Neural crest cell (in vitro differentiated cells): ENCODE results near the gene ZFYVE9. TPM values are rescaled to one million over a fixed set of nuclear protein-coding genes. Genes with fewer than 3 reads are reported as not detected.

Experiments used
- DNase-seq: peaks from one replicate; pipeline ENCODE4 v3.0.0; 2021; ENCODE audit warnings: low read depth, mixed read lengths, low spot score
- H3K27ac Mint-ChIP-seq: one replicate; pipeline ENCODE4 v1.8.0; 2021; ENCODE audit warnings: mild to moderate bottlenecking, mixed read lengths; ENCODE audit not compliant: unreplicated experiment
- H3K27me3 Mint-ChIP-seq: 2 replicates; pipeline ENCODE4 v1.8.0; 2021; ENCODE audit warnings: low read depth, mild to moderate bottlenecking, mixed read lengths
- H3K36me3 Mint-ChIP-seq: 2 replicates; pipeline ENCODE4 v1.8.0; 2021; ENCODE audit warnings: low read depth, mild to moderate bottlenecking, mixed read lengths
- H3K4me1 Mint-ChIP-seq: 2 replicates; pipeline ENCODE4 v1.8.0; 2021; ENCODE audit warnings: mixed read lengths
- H3K4me3 Mint-ChIP-seq: one replicate; pipeline ENCODE4 v1.8.0; 2021; ENCODE audit warnings: mild to moderate bottlenecking, mixed read lengths
- H3K9me3 Mint-ChIP-seq: 2 replicates; pipeline ENCODE4 v1.8.0; 2021; ENCODE audit warnings: mixed read lengths
- total RNA-seq: library from RNA; stranded (reverse); gene quantifications from 2 replicates; pipeline ENCODE4 v1.2.1, GENCODE V29; 2021
- TF ChIP-seq, protein P1 (sequence below): fragments of 200-600 bp; sonication (generic); conservative IDR thresholded peaks from 2 replicates; pipeline ENCODE4 v1.5.0; 2021; ENCODE audit warnings: antibody characterized with exemption, mild to moderate bottlenecking

The ZFYVE9 gene
- total RNA-seq, 1 donor from 2014 or later = 29.7 TPM

DNA sequence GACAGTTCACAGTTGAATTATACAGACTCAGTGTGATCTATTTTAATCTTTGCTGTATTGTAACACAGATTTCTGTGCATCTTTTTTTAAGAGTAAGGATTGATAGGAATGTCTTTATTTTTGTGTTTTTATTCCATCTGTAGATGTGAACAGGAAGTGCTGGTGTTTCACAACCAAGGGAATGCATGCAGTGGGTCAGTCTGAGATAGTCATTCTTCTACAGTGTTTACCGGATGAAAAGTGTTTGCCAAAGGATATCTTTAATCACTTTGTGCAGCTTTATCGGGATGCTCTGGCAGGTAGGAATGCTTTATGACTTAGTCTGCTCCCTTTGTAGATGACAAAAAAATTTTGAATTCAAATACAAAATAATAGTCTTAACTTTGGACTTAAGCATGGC, 139.6 kb downstream of the ZFYVE9 start:
- Mint-ChIP-seq H3K4me1 (no peaks in the 10 kb centered on the region), H3K27ac (no peak overlapping the region), H3K27me3 (no peaks in the 10 kb centered on the region), H3K36me3 (no peaks in the 10 kb centered on the region), H3K4me3 (no peak overlapping the region), H3K9me3 (no peaks in the 10 kb centered on the region)
- DNase-seq = no peak
- TF ChIP-seq, protein P1, sequence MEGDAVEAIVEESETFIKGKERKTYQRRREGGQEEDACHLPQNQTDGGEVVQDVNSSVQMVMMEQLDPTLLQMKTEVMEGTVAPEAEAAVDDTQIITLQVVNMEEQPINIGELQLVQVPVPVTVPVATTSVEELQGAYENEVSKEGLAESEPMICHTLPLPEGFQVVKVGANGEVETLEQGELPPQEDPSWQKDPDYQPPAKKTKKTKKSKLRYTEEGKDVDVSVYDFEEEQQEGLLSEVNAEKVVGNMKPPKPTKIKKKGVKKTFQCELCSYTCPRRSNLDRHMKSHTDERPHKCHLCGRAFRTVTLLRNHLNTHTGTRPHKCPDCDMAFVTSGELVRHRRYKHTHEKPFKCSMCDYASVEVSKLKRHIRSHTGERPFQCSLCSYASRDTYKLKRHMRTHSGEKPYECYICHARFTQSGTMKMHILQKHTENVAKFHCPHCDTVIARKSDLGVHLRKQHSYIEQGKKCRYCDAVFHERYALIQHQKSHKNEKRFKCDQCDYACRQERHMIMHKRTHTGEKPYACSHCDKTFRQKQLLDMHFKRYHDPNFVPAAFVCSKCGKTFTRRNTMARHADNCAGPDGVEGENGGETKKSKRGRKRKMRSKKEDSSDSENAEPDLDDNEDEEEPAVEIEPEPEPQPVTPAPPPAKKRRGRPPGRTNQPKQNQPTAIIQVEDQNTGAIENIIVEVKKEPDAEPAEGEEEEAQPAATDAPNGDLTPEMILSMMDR = no peak

DNA sequence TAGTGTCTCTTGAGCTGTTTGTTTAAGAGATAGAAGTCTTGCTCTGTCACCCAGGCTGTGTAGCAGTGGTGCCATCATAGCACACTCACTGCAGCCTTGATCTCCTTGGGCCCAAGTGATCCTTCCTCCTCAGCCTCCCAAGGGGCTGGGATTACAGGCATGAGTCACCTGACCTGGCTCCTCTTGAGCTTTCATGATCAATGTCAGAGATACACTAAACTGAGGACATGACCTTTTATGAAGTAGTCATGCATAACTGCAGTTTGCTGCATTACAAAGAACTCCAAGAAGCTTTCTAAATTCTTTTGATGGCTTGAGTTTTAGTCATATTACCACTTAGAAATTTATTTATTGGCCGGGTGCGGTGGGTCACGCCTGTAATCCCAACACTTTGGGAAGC, 146.4 kb downstream of the ZFYVE9 start:
- Mint-ChIP-seq H3K36me3 (no peaks in the 10 kb centered on the region), H3K9me3 (no peaks in the 10 kb centered on the region), H3K4me3 (no peak overlapping the region), H3K27me3 (no peaks in the 10 kb centered on the region), H3K4me1 (no peaks in the 10 kb centered on the region), H3K27ac (no peak overlapping the region)
- DNase-seq = no peak
- TF ChIP-seq, protein P1 = no peak

DNA sequence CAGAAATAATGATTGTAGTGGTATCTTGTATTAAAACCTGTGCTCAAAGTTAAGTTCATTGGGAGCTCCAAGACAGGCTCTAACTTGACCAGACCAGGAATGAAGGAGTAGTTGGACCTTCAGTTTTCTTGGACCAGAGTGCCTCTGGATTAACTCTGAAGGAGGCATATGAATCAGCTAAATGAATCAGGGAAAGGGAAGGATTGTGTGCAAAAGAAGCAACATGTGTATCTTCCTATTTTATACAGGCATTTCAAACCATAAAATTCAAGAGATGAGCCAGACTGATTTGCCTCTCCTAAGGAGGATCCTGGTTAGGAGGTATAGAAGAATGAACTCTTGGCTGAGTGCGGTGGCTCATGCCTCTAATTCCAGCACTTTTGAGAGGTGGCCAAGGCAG, 152.7 kb downstream of the ZFYVE9 start:
- peaks cover 9% of the 10 kb centered on the region for H3K36me3 Mint-ChIP-seq
- no peak overlapping the region for H3K4me3 Mint-ChIP-seq
- no peaks in the 10 kb centered on the region for H3K9me3 Mint-ChIP-seq
- H3K4me1 Mint-ChIP-seq = no peaks in the 10 kb centered on the region
- TF ChIP-seq, protein P1 = no peak
- H3K27ac Mint-ChIP-seq = no peak overlapping the region
- H3K27me3 Mint-ChIP-seq = no peaks in the 10 kb centered on the region
- no peak for DNase-seq

DNA sequence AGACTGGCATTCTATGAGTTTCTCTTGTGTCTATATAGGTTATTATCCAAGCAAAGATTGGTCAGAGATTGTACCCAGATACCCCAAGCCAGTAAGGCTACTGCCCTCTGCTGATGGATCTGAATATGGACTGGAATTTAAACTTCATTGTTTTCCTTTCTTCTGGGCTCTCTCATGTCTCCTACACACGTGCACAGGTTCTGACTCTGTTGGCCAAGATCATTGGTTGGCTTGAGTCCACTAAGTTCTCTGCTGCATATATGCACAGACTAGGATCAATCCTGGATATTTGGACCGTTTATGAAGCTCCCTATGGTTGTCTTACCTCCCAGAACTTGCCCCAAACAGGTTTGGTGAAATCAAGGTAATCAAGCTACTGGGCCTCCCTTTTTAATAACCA, 154.5 kb downstream of the ZFYVE9 start:
- Mint-ChIP-seq H3K4me3 (no peak overlapping the region), H3K27ac (peak overlapping the region; percentile 58), H3K27me3 (no peaks in the 10 kb centered on the region), H3K4me1 (no peaks in the 10 kb centered on the region), H3K9me3 (no peaks in the 10 kb centered on the region), H3K36me3 (peaks cover 9% of the 10 kb centered on the region)
- DNase-seq = no peak
- TF ChIP-seq, protein P1 = peak; percentile 74

DNA sequence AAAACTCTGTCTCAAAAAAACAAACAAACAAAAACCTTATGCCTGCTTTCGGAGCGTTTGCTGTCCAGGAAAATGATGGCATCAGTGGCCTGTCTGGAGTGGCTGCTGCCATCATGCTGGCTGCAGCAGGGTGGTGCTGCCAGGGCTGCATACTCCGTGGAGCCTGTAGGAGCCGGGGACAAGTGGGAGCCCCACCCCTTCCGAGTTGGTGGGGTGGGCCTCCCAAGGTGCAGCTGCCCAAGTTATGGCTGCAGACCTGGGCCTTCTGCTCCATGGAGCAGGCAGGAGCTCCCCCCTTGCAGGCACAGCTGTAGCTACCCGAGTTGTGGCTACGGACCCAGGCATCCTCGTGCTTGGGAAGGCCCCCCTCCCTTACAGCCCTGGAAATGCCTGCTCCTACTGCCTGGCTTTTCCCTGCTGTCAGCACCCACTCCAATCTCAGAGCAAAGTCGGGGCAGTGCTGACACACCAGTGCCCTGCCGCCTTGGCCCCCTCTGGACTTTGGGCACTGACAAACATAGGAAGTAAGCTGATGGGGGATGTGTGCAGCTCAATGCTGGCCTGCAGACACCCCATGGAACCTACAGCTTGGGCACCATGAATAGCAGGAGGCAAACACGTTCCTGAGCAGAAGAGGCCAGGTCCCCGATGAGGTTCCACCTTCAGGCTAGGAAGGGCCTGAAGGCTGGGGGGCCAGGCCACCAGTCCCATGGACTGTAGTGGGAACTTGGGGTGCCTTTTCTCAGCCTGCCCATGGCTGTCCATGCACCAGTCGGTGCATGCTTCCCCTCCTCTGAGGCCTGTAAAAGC, 163.7 kb downstream of the ZFYVE9 start:
- Mint-ChIP-seq H3K9me3 (no peaks in the 10 kb centered on the region), H3K27me3 (no peaks in the 10 kb centered on the region), H3K4me1 (no peaks in the 10 kb centered on the region), H3K4me3 (no peak overlapping the region), H3K27ac (no peak overlapping the region), H3K36me3 (no peaks in the 10 kb centered on the region)
- TF ChIP-seq, protein P1 = no peak
- DNase-seq = no peak
